HTERT RPE-1 (cell line): ENCODE results near the gene ITPR1.
"Not testable (repeated sequence)": the region's sequence is repeated elsewhere in the genome, so short reads cannot be mapped to it uniquely, and the experiment has no call there.

Source experiments
- in situ Hi-C: fragments of 300-500 bp; cut with MboI; formaldehyde crosslinking; loops from 4 replicates; pipeline ENCODE4 v1.14.3; 2020; ENCODE audit warnings: low sequenced_read_pairs

ITPR1 gene

DNA sequence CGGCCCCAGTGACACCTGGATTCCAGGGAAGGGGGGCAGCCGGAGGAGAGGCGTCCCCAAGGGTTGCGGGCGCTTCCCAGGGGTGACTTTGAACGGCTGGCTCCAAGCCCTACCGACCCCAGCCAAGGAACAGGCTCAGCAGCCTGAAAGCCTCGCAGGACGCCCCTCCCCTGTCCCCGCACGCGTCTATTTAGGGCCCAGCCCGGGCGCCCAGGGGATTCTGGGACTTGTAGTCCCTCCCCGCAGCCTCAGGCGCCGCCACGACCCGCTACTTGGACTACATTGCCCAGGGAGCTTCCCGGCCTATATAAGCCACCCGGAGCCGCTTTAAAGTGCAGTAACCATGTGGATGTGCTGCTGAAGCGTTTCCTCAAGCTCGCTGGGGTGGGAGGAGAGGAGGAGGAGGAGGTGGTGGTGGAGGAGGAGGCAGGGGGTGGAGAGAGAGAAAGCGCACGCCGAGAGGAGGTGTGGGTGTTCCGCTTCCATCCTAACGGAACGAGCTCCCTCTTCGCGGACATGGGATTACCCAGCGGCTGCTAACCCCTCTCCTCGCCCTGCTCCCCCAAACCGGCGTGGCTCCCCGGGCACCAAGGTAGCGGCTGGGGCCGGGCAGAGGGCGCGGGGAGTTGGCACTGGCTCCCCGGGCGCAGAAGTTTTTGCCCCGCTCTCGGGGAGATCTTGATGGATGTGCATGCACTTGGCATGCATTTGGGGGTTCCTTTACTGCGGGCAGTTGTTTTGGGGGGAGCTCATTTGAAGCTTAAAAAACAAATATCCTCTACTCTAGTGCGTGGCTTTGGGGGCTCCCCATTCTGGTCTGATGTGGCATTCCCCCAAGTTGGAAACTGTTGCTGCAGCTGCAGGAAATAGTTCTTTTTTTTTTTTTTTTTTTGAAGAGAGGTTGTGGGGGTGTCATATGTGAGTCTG is at the start of gene ITPR1:
TSS of gene ITPR1 (plus strand) at position 335 of the 927 bp plus-strand sequence. CDS start 23,144 bp downstream, outside the sequence.
- in situ Hi-C loops, result no loop called here

DNA sequence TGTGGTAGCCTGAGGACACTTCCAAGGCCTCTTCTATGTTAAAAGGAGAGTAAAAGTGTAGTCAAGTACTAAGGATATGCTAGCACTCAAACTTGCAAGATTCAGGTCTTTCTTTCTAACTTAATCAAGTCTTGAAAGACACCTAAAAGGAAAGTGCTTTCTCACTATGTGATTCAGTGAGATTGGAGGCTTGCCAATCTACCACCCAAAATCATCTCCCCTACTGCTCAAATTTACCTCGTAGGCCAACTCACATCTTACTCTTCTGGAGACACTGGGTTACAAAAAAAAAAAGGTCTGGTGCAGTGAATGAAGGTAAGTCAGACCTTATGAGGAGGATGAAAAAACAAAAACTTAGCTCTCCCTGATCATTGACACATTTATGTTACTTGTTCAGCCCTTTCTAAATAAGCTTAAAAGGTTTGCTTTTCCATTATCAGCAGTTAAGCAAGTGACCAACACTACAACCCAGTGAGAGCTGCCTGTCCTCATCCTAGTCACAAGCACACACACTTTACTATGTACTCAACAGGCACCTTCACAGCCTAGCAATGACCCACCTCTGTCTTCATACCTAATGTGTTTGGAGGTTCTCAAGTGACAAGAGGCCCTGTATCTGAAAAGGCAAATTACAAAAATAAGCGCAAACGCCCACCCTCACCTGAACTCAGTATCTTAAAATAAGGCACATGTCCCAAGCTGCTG is 45.7 kb upstream of the ITPR1 start:
- in situ Hi-C loops, result no loop called here

- in situ Hi-C loops, result no loop called here
Observed at GRCh38 chr3:4448187-4448586, 45.0 kb upstream of the ITPR1 start.

GRCh38 chr3:4449043-4449805 is 43.9 kb upstream of the ITPR1 start:
- in situ Hi-C loops, result no loop called here

GRCh38 chr3:4454142-4454541 is 39.0 kb upstream of the ITPR1 start:
- in situ Hi-C loops, result no loop called here

DNA sequence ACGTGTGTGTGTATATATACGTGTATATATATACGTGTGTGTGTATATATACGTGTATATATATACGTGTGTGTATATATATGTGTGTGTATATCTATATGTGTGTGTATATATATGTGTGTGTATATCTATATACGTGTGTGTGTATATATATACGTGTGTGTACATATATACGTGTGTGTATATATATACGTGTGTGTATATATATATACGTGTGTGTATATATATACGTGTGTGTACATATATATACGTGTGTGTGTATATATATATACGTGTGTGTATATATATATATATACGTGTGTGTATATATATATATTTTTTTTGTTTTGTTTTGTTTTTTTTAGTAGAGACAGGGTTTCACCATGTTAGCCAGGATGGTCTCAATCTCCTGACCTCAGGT is 36.4 kb upstream of the ITPR1 start:
- in situ Hi-C loops, result not testable (repeated sequence)

DNA sequence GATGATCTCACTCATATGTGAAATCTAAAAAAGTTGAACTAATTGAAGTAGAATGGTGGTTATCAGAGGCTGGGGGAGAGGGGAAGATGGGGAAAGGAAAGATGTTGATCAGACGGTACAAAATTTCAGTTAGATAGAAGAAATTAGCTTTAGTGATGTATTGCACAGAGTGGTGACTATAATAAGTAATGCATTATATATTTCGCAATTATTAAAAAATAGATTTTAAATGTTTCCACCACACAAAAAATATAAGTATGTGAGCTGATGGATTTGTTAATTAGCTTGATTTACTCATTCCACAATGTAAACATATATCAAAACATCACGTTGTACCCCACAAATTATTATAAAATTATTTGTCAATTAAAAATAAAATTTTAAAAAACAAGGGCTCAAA is 34.2 kb upstream of the ITPR1 start:
- in situ Hi-C loops, result no loop called here

GRCh38 chr3:4460334-4460733 is 32.8 kb upstream of the ITPR1 start:
- in situ Hi-C loops, result no loop called here

GRCh38 chr3:4461468-4462090 is 31.6 kb upstream of the ITPR1 start:
- in situ Hi-C loops, result no loop called here

DNA sequence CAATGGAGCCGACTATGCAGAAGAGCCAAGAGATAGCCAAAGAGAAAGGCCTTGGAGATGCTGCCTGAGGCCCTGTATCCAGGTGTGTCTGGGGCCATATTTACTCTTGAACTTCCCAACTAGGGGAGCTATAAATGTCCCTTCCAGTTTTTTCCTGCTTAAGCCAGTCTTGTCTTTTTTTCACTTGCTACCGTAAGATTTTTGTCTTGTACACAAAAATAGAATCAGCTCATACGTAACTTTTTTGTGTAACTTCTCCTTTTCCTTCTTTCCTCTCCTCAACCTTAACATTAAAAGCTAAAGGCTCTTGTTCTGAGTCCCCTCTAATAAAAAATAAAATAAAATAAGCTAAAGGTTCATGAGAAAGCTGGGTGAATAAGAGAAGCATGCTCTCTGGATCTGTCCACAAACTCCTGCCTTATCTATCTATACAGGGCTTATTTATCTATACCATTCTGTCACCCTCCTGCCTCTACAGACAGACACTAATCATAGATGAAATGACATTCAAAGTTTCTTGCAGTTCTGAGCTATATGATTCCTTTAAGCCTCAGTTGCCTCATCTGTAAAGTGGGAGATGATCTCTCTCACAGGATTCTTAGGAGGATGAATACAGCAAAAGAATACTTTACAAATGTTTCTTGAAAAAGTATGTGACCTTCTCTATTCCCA is 30.6 kb upstream of the ITPR1 start:
- in situ Hi-C loops, result no loop called here

- in situ Hi-C loops, result no loop called here
Observed at GRCh38 chr3:4464576-4464975, 28.6 kb upstream of the ITPR1 start.

- in situ Hi-C loops, result no loop called here
Observed at GRCh38 chr3:4466741-4467521, 26.2 kb upstream of the ITPR1 start, which contains the start of gene SUMF1. Gene SUMF1 (minus strand): TSS chr3:4467269. CDS start chr3:4467245, 24 bp downstream.

GRCh38 chr3:4467522-4467867 is 25.7 kb upstream of the ITPR1 start:
- in situ Hi-C loops, result no loop called here

DNA sequence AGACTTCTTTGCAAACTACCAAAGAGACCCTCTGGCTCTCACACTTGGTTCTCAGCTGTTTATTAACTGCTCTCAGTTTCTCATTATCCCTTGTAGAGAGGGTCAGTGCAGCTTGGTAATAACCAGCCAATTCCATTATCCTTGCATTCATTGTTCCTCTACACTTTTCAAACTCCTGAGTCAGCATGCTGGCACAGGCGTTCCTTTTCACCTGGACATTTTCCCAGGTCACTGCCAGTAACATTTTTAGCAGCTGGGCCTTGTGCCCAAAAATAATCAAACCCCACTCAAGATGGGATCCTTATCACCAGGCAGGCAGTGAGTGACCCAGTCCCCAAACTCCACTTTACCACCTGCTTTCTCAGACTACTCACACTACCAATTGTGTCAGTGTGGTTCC is 21.2 kb upstream of the ITPR1 start:
- in situ Hi-C loops, result no loop called here

- in situ Hi-C loops, result no loop called here
Observed at GRCh38 chr3:4472312-4472711, 20.8 kb upstream of the ITPR1 start.

GRCh38 chr3:4472766-4473165 is 20.4 kb upstream of the ITPR1 start:
- in situ Hi-C loops, result no loop called here

DNA sequence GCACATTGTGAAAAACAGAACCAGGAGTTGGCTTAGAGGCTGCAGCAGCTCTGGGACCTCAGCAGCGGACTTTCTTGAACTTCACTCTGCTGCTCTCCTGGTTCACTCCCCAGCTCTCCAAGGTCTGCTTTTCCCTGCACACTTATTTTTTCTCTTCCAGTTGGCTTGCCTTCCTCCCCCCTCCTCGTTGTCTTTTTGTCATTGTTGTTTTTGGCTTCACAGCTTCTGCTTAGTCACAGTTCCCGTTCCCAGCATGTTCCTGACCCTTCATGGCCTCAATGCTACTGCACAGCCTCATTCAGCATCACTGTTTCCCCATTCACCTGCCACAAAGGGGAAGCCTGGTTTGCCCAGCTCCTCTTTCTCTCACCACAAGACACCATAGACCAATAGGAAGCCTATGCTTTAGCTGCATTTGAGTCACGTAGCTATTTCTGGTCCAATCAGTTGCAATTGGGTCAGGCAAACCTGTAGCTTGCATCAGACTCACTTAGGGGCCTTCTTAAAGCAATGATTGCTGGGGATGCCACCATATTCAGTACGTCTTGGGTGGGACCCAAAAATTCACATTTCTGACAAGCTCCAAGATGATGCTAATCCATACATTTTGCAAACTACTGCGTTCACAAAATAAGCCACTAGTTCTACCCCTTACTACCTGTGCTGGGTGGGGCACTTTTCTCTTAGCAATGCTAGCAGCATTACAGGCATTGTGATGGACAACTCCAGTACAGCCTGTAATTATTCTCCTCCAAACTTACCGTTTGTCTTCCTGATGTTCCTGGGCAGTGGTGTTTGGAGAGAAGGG is 18.3 kb upstream of the ITPR1 start:
- in situ Hi-C loops, result no loop called here

DNA sequence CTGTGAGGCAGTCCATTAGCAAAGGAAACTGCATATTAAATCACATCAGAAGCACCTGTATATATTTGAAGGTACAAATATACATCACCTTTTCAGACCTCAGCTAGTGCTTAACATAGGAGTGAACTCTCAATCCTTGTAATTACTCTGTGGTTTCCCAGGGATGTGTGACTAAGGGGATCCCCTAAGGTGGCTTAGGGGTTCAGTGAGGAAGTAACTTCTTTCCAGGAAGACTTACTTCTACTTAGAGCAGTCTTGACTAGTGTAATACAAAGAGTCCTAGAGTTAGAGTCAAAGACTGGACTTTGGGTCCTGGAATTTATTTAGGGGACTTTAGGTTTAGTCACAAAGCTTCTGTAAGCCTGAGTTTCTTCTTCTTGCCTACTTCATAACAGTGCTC is 17.3 kb upstream of the ITPR1 start:
- in situ Hi-C loops, result no loop called here

GRCh38 chr3:4476496-4476895 is 16.7 kb upstream of the ITPR1 start:
- in situ Hi-C loops, result no loop called here
